ENCODE measurements around the gene TBL3. TPM values are rescaled to one million over a fixed set of nuclear protein-coding genes. Genes with fewer than 3 reads are reported as not detected.
A peak's percentile ranks its signal among the peaks of the same experiment; 100 is the strongest.

TBL3 gene
- total RNA-seq, 1 donor from 2014 or later = 30.7 TPM

DNA sequence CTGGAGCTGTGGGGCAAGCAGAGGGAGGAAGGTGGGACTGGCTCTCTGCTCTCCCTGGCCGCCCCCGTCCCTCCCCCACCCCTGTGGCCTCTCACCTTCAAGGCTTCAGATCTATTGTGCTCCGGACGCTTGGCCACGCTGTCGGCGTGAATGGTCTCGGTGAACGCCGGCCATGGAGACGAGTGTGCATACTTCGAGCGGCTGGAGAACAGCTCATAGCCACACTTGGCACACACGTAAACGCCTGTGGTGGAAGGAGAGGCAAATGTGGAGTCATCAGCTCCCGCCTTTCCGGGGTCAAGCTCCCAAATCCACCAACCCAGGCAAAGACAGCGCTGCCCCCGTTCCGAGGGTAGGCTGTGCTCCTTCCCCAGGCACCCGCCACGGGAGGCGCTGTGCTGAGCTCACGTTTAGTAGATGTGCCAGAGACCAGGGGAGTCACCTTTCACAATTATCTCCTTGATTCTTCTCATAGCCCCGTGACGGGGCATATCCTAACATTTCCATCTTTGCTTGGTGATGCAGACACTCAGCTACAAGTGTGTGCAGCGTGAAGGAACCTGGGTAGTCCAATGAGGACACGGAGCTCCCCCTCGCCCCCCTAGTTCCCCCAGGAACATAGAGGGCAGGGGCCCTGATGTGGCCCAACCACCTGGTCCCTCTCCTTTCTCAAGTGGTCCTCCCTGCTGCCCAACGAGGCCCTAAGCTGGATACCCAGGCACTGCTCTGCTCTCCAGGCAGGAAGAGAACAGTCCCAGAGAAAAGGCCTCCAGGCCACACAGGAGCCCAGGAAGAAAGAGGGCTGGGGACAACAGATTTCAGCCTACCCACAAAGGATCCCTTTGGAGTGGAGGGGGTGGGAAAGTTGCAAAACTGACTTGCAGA, 30.4 kb upstream of the TBL3 start:
- DNase-seq (ENCODE audit: low spot score) = peak; percentile 58
- H3K27ac ChIP-seq = no peak overlapping the region
- peaks cover 7% of the 10 kb centered on the region for H3K4me1 ChIP-seq
- no peak overlapping the region for H3K27ac Mint-ChIP-seq
- H4K20me1 ChIP-seq (ENCODE audit: low read depth) = no peaks in the 10 kb centered on the region
- H3F3A ChIP-seq (ENCODE audit: low read depth) = peaks cover 9% of the 10 kb centered on the region
- H3K9ac ChIP-seq = no peak overlapping the region
- H3K4me1 Mint-ChIP-seq = peaks cover 15% of the 10 kb centered on the region
- TF ChIP-seq, protein P1, sequence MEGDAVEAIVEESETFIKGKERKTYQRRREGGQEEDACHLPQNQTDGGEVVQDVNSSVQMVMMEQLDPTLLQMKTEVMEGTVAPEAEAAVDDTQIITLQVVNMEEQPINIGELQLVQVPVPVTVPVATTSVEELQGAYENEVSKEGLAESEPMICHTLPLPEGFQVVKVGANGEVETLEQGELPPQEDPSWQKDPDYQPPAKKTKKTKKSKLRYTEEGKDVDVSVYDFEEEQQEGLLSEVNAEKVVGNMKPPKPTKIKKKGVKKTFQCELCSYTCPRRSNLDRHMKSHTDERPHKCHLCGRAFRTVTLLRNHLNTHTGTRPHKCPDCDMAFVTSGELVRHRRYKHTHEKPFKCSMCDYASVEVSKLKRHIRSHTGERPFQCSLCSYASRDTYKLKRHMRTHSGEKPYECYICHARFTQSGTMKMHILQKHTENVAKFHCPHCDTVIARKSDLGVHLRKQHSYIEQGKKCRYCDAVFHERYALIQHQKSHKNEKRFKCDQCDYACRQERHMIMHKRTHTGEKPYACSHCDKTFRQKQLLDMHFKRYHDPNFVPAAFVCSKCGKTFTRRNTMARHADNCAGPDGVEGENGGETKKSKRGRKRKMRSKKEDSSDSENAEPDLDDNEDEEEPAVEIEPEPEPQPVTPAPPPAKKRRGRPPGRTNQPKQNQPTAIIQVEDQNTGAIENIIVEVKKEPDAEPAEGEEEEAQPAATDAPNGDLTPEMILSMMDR (IDR thresholded peaks at IDR 0.05) = peak; percentile 35
- TF ChIP-seq EZH2 (IDR thresholded peaks at IDR 0.05) = no peak
- H3K4me3 ChIP-seq = no peak overlapping the region
- no peaks in the 10 kb centered on the region for H3K27me3 ChIP-seq
- H3K36me3 Mint-ChIP-seq = peaks cover 2% of the 10 kb centered on the region
- peaks cover 4% of the 10 kb centered on the region for H3K27me3 Mint-ChIP-seq (ENCODE audit: insufficient read depth, low read depth)
- H3K79me2 ChIP-seq (ENCODE audit: low read depth) = peaks cover 10% of the 10 kb centered on the region
- no peaks in the 10 kb centered on the region for H3K9me3 ChIP-seq (ENCODE audit: low read depth)
- no peak overlapping the region for H2AFZ ChIP-seq (replicated peaks)
- H3K4me2 ChIP-seq = peak overlapping the region; percentile 94
- no peaks in the 10 kb centered on the region for H3K36me3 ChIP-seq
- no peaks in the 10 kb centered on the region for H3K9me3 Mint-ChIP-seq
- H3K4me3 Mint-ChIP-seq = peak overlapping the region; percentile 92

DNA sequence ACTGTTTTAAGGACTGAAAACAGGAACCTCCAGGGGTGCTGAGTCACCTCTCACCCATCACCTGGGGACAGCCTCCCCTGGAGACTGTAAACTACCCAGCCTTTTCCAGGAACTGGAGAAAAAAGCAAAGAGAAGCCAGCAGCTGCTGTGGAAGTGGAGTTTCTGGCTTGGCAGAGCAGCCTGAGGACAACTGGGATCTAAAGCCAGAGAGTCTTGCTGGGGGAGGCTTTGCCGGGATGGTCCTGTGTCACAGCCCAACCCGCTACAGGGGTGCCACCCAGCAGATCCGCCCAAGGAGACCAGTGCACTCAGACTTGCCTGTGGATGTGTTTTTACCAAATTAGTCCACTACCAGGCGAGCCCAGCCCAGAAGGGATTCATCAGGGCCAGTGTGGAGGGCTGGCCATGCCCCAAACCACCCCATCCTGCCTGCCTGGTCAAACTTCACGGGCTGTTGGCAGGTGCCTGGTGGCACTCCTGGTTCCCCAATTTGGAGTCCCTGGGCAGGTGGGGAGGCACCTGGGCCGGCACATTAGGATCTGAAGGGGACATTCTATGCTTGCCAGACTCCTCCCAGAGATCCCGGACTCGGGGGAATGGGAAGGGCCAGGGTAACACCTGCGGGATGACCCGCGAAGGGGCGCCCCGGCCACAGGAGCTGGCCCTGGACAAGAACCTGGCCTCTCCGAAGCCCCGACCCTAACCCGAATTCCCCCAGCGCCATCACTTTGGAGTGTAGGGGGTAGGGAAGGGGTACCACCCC, 29.6 kb upstream of the TBL3 start:
- Histone ChIP-seq H2AFZ (replicated peaks) (peak overlapping the region; percentile 91), H3K4me1 (peaks cover 7% of the 10 kb centered on the region), H3K9ac (peak overlapping the region; percentile 54), H3K27me3 (no peaks in the 10 kb centered on the region), H4K20me1 (ENCODE audit: low read depth) (no peaks in the 10 kb centered on the region), H3K27ac (no peak overlapping the region), H3K4me2 (peak overlapping the region; percentile 94), H3F3A (ENCODE audit: low read depth) (peaks cover 9% of the 10 kb centered on the region), H3K79me2 (ENCODE audit: low read depth) (peaks cover 10% of the 10 kb centered on the region), H3K4me3 (peak overlapping the region; percentile 90), H3K9me3 (ENCODE audit: low read depth) (no peaks in the 10 kb centered on the region), H3K36me3 (no peaks in the 10 kb centered on the region)
- Mint-ChIP-seq H3K27me3 (ENCODE audit: insufficient read depth, low read depth) (peaks cover 3% of the 10 kb centered on the region), H3K4me3 (peak overlapping the region; percentile 92), H3K4me1 (peaks cover 15% of the 10 kb centered on the region), H3K36me3 (no peaks in the 10 kb centered on the region), H3K9me3 (no peaks in the 10 kb centered on the region), H3K27ac (no peak overlapping the region)
- TF ChIP-seq EZH2 (IDR thresholded peaks at IDR 0.05) = no peak
- TF ChIP-seq, protein P1 (IDR thresholded peaks at IDR 0.05) = no peak
- TF ChIP-seq EZH2phosphoT487 (IDR thresholded peaks at IDR 0.05) = no peak
- DNase-seq (ENCODE audit: low spot score) = no peak

DNA sequence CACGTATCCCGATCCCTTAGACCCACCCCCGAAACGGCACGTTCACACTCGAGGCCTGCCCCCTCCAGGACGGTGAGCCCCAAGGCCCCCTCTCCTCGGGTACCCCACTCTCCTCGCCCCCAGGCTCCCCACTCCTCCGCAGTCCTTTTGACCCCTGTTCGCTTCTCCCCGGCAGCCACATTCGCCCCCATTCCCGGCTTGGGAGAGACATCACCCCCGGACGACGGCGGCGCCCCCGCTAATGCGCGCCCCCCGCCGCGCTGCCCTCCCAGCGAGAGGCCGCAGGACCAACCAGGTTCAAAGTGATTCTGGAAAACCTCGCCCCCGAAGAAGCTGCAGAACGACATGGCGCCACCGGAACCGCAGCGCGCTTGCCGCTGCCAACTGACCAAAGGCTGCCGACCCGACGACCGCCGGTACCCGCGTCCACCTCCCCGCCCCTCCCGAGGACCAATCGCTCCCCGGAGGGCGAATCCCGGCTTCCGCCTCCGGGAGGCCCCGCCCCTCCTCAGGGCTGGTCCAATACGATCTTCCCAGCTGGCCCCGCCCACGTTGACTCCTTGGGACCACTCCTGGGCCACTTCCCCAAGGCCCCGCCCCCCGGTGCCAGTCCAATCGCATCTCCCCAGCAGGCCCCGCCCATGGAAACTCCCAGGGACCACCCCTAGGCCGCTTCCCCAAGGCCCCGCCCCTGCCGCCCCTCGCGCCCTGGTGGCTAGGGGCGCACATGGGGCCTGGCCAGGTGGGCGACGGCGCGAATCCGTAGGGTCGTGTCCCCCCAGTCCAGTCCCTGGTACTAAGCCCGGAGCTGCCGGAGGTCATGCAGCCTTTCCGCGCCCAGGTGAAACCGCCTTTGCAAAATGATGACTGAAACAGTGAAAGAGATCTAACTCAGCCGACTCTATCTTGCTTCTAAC, 28.8 kb upstream of the TBL3 start, which contains the start of gene MSRB1:
MSRB1 (minus strand) TSS at position 390 of the 917 bp plus-strand sequence; CDS start at position 347, 43 bp downstream.
- H3K36me3 ChIP-seq = no peaks in the 10 kb centered on the region
- H3K4me1 ChIP-seq = peaks cover 7% of the 10 kb centered on the region
- peak within 1 kb of the TSS; percentile 94 for H3K4me2 ChIP-seq
- H3F3A ChIP-seq (ENCODE audit: low read depth) = peaks cover 9% of the 10 kb centered on the region
- no peaks in the 10 kb centered on the region for H4K20me1 ChIP-seq (ENCODE audit: low read depth)
- peak; percentile 100 for DNase-seq (ENCODE audit: low spot score)
- no peaks in the 10 kb centered on the region for H3K27me3 ChIP-seq
- Mint-ChIP-seq H3K36me3 (no peaks in the 10 kb centered on the region), H3K4me1 (peaks cover 15% of the 10 kb centered on the region), H3K4me3 (peak within 1 kb of the TSS; percentile 92), H3K27ac (no peak within 1 kb of the TSS), H3K9me3 (no peaks in the 10 kb centered on the region), H3K27me3 (ENCODE audit: insufficient read depth, low read depth) (peaks cover 2% of the 10 kb centered on the region)
- TF ChIP-seq EZH2phosphoT487 (IDR thresholded peaks at IDR 0.05) = no peak
- TF ChIP-seq, protein P1 (IDR thresholded peaks at IDR 0.05) = peak; percentile 19
- H3K9me3 ChIP-seq (ENCODE audit: low read depth) = no peaks in the 10 kb centered on the region
- peak within 1 kb of the TSS; percentile 91 for H2AFZ ChIP-seq (replicated peaks)
- peak within 1 kb of the TSS; percentile 54 for H3K9ac ChIP-seq
- peaks cover 10% of the 10 kb centered on the region for H3K79me2 ChIP-seq (ENCODE audit: low read depth)
- H3K4me3 ChIP-seq = peak within 1 kb of the TSS; percentile 90
- H3K27ac ChIP-seq = no peak within 1 kb of the TSS
